ENCODE results near the gene EIF5. TPM values are rescaled to one million over a fixed set of nuclear protein-coding genes. Genes with fewer than 3 reads are reported as not detected.

EIF5 gene
- total and polyA plus RNA-seq, 2 of the 4 experiments (the other 2 are of a cell fraction): 181 to 241 TPM

- 0 out of 2 replicates have a peak overlapping the region, but pooled peaks have one; percentile 45 for H2AK5ac ChIP-seq (ENCODE audit: low read depth, low read length)
- dilution Hi-C loops (cut with HindIII; ENCODE audit: low sequenced_read_pairs, unreplicated experiment): no loop called here
- CTCF ChIA-PET: interaction anchor here (0.6 to 0.7 kb wide), 2 partner anchors 34 to 133 kb away, joined by 3 to 4 read pairs; no protein-coding TSS in a partner anchor
- H2BK15ac ChIP-seq (ENCODE audit: low read depth, low read length): peak overlapping the region; percentile 84; the same call in 2 of the 3 replicates
- peak overlapping the region; percentile 76; the same call in 1 of the 2 replicates for H3K4ac ChIP-seq (ENCODE audit: low read depth, low read length)
- no peak for TF ChIP-seq CHD1 (IDR thresholded peaks at IDR 0.05; ENCODE audit: low read depth, low read length)
- 0 out of 2 replicates have a peak, but pooled peaks have one; percentile 23 for TF ChIP-seq CEBPB (IDR thresholded peaks at IDR 0.05; ENCODE audit: low read depth, low read length)
- no peak overlapping the region for H2AFZ ChIP-seq (replicated peaks; ENCODE audit: low read length, poor library complexity)
- H3K4me1 ChIP-seq (ENCODE audit: control insufficient read depth, insufficient read depth, low read length): peaks cover 8% of the 10 kb centered on the region; the same call in 1 of the 2 replicates
- H3K9me1 ChIP-seq (ENCODE audit: insufficient read depth, low read length): peaks cover 8% of the 10 kb centered on the region
- H3K18ac ChIP-seq (ENCODE audit: low read depth, low read length): peak overlapping the region; percentile 62
- peak overlapping the region; percentile 19; the same call in 1 of the 2 replicates for H4K5ac ChIP-seq (ENCODE audit: low read depth, low read length)
- no peak overlapping the region; the same call in 1 of the 2 replicates for H3K56ac ChIP-seq (ENCODE audit: extremely low read depth, insufficient read depth, low read length)
- H3K14ac ChIP-seq (replicated peaks; ENCODE audit: low read depth, low read length): peak overlapping the region; percentile 77
- H3K4me3 ChIP-seq (ENCODE audit: insufficient read depth, low read depth, low read length): no peak overlapping the region
- H3K9me3 ChIP-seq (ENCODE audit: control insufficient read depth, insufficient read depth, low read length): peaks cover under 1% of the 10 kb centered on the region
- H4K20me1 ChIP-seq (ENCODE audit: insufficient read depth, low read length): no peaks in the 10 kb centered on the region
- H3K79me1 ChIP-seq (ENCODE audit: low read depth in 1 of 2, low read length in 2 of 2): peaks cover 0 to 3% of the 10 kb centered on the region in 2 experiments; a peak in 1 of 4 replicates
- ATAC-seq (ENCODE audit: low read depth) (peak; percentile 30; the same call in 1 of the 2 replicates), DNase-seq (peak; percentile 31)
- peak overlapping the region; percentile 88 for H2BK20ac ChIP-seq (ENCODE audit: low read depth, low read length)
- intact Hi-C loops (cut with micrococcal nuclease): no loop called here
- no TSS peak for BruUV-seq (replicated peaks)
- H3K23ac ChIP-seq (ENCODE audit: low read depth, low read length): peak overlapping the region; percentile 55
- peak overlapping the region; percentile 58 to 91; a peak in 3 of 4 replicates for H4K8ac ChIP-seq (ENCODE audit: low read depth in 2 of 2, low read length in 2 of 2)
- in situ Hi-C loops (cut with MboI; ENCODE audit: low sequenced_read_pairs): no loop called here
- H4K91ac ChIP-seq (ENCODE audit: insufficient read depth, low read depth, low read length): peak overlapping the region; percentile 78
- H2BK120ac ChIP-seq (ENCODE audit: low read depth, low read length): peak overlapping the region; percentile 87
- 40% methylated on average over 1 of the region's 4 CpGs; no CpG with 5 or more reads in 1 of the 2 experiments for WGBS, 2 experiments (ENCODE audit: extremely low coverage in 2 of 2, insufficient read length in 1 of 2)
- peak overlapping the region; percentile 88; the same call in 1 of the 2 replicates for H3K27ac ChIP-seq (ENCODE audit: insufficient read depth, low read length)
- H2BK5ac ChIP-seq (ENCODE audit: low read depth, low read length, poor library complexity, severe bottlenecking): peak overlapping the region; percentile 59
- H3K4me2 ChIP-seq (ENCODE audit: low read depth, low read length): no peak overlapping the region
- H3K36me3 ChIP-seq (ENCODE audit: control insufficient read depth, insufficient read depth, low read length): no peaks in the 10 kb centered on the region
- H3K9ac ChIP-seq (ENCODE audit: low read depth, low read length): peak overlapping the region; percentile 83
- no peaks in the 10 kb centered on the region for H3K27me3 ChIP-seq (ENCODE audit: control insufficient read depth, insufficient read depth, low read length)
- POLR2A ChIA-PET (ENCODE audit: unreplicated experiment): no interaction called here
- H2AK9ac ChIP-seq (replicated peaks; ENCODE audit: low read depth, low read length, poor library complexity): no peak overlapping the region
These were observed 34.0 kb downstream of the EIF5 start for GRCh38 chr14:103367995-103368394.
